ENCODE results near the gene CACNA2D3.

- TF ChIP-seq, protein P1, sequence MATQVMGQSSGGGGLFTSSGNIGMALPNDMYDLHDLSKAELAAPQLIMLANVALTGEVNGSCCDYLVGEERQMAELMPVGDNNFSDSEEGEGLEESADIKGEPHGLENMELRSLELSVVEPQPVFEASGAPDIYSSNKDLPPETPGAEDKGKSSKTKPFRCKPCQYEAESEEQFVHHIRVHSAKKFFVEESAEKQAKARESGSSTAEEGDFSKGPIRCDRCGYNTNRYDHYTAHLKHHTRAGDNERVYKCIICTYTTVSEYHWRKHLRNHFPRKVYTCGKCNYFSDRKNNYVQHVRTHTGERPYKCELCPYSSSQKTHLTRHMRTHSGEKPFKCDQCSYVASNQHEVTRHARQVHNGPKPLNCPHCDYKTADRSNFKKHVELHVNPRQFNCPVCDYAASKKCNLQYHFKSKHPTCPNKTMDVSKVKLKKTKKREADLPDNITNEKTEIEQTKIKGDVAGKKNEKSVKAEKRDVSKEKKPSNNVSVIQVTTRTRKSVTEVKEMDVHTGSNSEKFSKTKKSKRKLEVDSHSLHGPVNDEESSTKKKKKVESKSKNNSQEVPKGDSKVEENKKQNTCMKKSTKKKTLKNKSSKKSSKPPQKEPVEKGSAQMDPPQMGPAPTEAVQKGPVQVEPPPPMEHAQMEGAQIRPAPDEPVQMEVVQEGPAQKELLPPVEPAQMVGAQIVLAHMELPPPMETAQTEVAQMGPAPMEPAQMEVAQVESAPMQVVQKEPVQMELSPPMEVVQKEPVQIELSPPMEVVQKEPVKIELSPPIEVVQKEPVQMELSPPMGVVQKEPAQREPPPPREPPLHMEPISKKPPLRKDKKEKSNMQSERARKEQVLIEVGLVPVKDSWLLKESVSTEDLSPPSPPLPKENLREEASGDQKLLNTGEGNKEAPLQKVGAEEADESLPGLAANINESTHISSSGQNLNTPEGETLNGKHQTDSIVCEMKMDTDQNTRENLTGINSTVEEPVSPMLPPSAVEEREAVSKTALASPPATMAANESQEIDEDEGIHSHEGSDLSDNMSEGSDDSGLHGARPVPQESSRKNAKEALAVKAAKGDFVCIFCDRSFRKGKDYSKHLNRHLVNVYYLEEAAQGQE (IDR thresholded peaks at IDR 0.05): no peak
- TF ChIP-seq, protein P2, sequence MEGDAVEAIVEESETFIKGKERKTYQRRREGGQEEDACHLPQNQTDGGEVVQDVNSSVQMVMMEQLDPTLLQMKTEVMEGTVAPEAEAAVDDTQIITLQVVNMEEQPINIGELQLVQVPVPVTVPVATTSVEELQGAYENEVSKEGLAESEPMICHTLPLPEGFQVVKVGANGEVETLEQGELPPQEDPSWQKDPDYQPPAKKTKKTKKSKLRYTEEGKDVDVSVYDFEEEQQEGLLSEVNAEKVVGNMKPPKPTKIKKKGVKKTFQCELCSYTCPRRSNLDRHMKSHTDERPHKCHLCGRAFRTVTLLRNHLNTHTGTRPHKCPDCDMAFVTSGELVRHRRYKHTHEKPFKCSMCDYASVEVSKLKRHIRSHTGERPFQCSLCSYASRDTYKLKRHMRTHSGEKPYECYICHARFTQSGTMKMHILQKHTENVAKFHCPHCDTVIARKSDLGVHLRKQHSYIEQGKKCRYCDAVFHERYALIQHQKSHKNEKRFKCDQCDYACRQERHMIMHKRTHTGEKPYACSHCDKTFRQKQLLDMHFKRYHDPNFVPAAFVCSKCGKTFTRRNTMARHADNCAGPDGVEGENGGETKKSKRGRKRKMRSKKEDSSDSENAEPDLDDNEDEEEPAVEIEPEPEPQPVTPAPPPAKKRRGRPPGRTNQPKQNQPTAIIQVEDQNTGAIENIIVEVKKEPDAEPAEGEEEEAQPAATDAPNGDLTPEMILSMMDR (IDR thresholded peaks at IDR 0.05; ENCODE audit: low read depth, low read length, missing input control): no peak
- TF ChIP-seq HNF4A (conservative IDR thresholded peaks at IDR 0.05) (no peak), RAD21 (IDR thresholded peaks at IDR 0.05) (no peak), GABPA (IDR thresholded peaks at IDR 0.05 in 1 of 2, conservative IDR thresholded peaks at IDR 0.05 in 1 of 2) (no peak)
- TF ChIP-seq, protein P3, sequence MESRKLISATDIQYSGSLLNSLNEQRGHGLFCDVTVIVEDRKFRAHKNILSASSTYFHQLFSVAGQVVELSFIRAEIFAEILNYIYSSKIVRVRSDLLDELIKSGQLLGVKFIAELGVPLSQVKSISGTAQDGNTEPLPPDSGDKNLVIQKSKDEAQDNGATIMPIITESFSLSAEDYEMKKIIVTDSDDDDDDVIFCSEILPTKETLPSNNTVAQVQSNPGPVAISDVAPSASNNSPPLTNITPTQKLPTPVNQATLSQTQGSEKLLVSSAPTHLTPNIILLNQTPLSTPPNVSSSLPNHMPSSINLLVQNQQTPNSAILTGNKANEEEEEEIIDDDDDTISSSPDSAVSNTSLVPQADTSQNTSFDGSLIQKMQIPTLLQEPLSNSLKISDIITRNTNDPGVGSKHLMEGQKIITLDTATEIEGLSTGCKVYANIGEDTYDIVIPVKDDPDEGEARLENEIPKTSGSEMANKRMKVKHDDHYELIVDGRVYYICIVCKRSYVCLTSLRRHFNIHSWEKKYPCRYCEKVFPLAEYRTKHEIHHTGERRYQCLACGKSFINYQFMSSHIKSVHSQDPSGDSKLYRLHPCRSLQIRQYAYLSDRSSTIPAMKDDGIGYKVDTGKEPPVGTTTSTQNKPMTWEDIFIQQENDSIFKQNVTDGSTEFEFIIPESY (IDR thresholded peaks at IDR 0.05): no peak
- TF ChIP-seq, protein P4, sequence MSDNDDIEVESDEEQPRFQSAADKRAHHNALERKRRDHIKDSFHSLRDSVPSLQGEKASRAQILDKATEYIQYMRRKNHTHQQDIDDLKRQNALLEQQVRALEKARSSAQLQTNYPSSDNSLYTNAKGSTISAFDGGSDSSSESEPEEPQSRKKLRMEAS (IDR thresholded peaks at IDR 0.05): no peak
Measured at GRCh38 chr3:54760201-54760600, 637.8 kb downstream of the CACNA2D3 start.
